Smooth muscle cell (in vitro differentiated cells): ENCODE results near the gene P2RY8. TPM values are rescaled to one million over a fixed set of nuclear protein-coding genes. Genes with fewer than 3 reads are reported as not detected.
A peak's percentile ranks its signal among the peaks of the same experiment; 100 is the strongest.

Experiments
- DNase-seq: peaks from one replicate; lab custom pipeline; 2025; ENCODE audit not compliant: unreplicated experiment; lab: John Stamatoyannopoulos, UW
- H2AFZ ChIP-seq: fragments of 200-600 bp; sonication (generic); 2 replicates; pipeline ENCODE4 v1.6.0; 2016; ENCODE audit warnings: antibody characterized with exemption, low read depth, mild to moderate bottlenecking
- H3F3A ChIP-seq: fragments of 200-600 bp; sonication (generic); 2 replicates; pipeline ENCODE4 v1.6.0; 2017; ENCODE audit warnings: antibody characterized with exemption, low read depth
- H3K27ac ChIP-seq: fragments of 200-600 bp; sonication (generic); 2 replicates; pipeline ENCODE4 v1.5.1; 2016; ENCODE audit warnings: low read depth, mild to moderate bottlenecking
- H3K27me3 ChIP-seq: fragments of 200-600 bp; sonication (generic); 2 replicates; pipeline ENCODE4 v1.6.1; 2016; ENCODE audit warnings: low read depth, mild to moderate bottlenecking
- H3K36me3 ChIP-seq: fragments of 200-600 bp; sonication (generic); 2 replicates; pipeline ENCODE4 v1.5.1; 2016; ENCODE audit warnings: low read depth
- H3K4me1 ChIP-seq: fragments of 200-600 bp; sonication (generic); 2 replicates; pipeline ENCODE4 v1.5.1; 2016; ENCODE audit warnings: low read depth
- H3K4me2 ChIP-seq: fragments of 200-600 bp; sonication (generic); 2 replicates; pipeline ENCODE4 v1.6.0; 2016; ENCODE audit warnings: mild to moderate bottlenecking
- H3K4me3 ChIP-seq: fragments of 200-600 bp; sonication (generic); 2 replicates; pipeline ENCODE4 v1.5.1; 2016; ENCODE audit warnings: mild to moderate bottlenecking
- H3K79me2 ChIP-seq: fragments of 200-600 bp; sonication (generic); 2 replicates; pipeline ENCODE4 v1.6.0; 2016; ENCODE audit warnings: low read depth, mild to moderate bottlenecking
- H3K9ac ChIP-seq: fragments of 200-600 bp; sonication (generic); 2 replicates; pipeline ENCODE4 v1.6.0; 2016; ENCODE audit warnings: low read depth
- H3K9me3 ChIP-seq: fragments of 200-600 bp; sonication (generic); replicated peaks from 2 replicates; pipeline ENCODE4 v1.5.1; 2016; ENCODE audit warnings: low read depth
- H4K20me1 ChIP-seq: fragments of 200-600 bp; sonication (generic); 2 replicates; pipeline ENCODE4 v1.6.0; 2016; ENCODE audit warnings: low read depth
- WGBS: methylation state at CpG from one replicate; pipeline ENCODE4 v1.1.7; 2016; ENCODE audit warnings: low lambda C conversion rate; 5-methylcytosine and 5-hydroxymethylcytosine counted together
- polyA plus RNA-seq: library from polyadenylated mRNA; unstranded; fragments of >200 nt; fragmentation: Nextera tagmentation; extraction: Ambion mirVana; gene quantifications from 2 replicates; pipeline ENCODE4 v1.2.1, GENCODE V29; 2016
- total RNA-seq: library from RNA; depleted of rRNA; stranded (reverse); fragments of >200 nt; gene quantifications from 2 replicates; pipeline ENCODE4 v1.2.3, GENCODE V29; 2014
- TF ChIP-seq, protein P1 (sequence below): fragments of 200-600 bp; sonication (generic); IDR thresholded peaks from 2 replicates; pipeline ENCODE4 v1.5.1; 2017; ENCODE audit warnings: borderline replicate concordance, mild to moderate bottlenecking, antibody characterized with exemption; ENCODE audit not compliant: insufficient read depth, poor library complexity, severe bottlenecking

P2RY8 gene, protein sequence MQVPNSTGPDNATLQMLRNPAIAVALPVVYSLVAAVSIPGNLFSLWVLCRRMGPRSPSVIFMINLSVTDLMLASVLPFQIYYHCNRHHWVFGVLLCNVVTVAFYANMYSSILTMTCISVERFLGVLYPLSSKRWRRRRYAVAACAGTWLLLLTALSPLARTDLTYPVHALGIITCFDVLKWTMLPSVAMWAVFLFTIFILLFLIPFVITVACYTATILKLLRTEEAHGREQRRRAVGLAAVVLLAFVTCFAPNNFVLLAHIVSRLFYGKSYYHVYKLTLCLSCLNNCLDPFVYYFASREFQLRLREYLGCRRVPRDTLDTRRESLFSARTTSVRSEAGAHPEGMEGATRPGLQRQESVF
- total RNA-seq (not detected in 2 replicates), polyA plus RNA-seq (0.04 TPM in 1 of 2 replicates, not detected in the other)

DNA sequence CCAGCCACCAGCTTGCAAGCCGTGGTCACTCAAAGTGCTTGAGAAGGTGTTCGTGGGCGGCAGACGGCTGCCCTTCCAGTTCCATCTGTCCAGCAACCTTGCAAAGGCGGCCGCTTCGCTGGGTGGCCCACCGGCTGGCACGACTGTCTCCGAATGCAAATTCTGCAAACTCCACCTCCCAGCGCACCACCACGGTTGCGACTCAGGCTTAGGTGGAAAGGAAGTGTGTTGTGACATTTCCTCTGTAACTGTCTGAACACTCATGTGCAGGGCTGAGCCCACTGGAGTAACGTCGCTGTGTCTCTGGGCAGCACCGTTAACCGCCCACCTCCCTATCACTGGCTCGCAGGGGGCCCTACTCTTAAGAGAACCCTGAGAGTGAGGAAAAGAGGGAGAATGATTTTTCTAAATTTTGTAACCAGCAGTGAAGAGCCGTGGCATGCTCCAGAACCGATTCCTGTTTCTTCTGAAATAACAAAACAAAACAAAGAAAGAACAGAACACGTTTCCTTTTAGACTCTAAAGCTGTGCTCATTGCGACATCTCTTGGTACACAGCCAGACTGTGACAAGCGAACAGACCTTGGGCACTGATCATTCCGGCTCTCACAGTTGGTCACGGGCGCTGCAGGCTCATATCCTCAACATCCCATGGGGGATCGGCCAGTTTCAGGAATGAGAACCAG lies at the start of gene P2RY8:
Gene P2RY8, minus strand, starts transcription at position 155 of the 685 bp plus-strand sequence. CDS start 70,627 bp downstream, outside the sequence.
- H3K4me3 ChIP-seq, result no peak within 1 kb of the TSS
- 80% methylated on average over 27 of the region's 27 CpGs for WGBS
- H2AFZ ChIP-seq, result peak within 1 kb of the TSS; percentile 62
- no peak within 1 kb of the TSS for H3K4me2 ChIP-seq
- H3K79me2 ChIP-seq, result no peaks in the 10 kb centered on the region
- DNase-seq, result no peak
- no peak within 1 kb of the TSS for H3K9ac ChIP-seq
- no peaks in the 10 kb centered on the region for H4K20me1 ChIP-seq
- H3F3A ChIP-seq, result no peaks in the 10 kb centered on the region
- TF ChIP-seq, protein P1, sequence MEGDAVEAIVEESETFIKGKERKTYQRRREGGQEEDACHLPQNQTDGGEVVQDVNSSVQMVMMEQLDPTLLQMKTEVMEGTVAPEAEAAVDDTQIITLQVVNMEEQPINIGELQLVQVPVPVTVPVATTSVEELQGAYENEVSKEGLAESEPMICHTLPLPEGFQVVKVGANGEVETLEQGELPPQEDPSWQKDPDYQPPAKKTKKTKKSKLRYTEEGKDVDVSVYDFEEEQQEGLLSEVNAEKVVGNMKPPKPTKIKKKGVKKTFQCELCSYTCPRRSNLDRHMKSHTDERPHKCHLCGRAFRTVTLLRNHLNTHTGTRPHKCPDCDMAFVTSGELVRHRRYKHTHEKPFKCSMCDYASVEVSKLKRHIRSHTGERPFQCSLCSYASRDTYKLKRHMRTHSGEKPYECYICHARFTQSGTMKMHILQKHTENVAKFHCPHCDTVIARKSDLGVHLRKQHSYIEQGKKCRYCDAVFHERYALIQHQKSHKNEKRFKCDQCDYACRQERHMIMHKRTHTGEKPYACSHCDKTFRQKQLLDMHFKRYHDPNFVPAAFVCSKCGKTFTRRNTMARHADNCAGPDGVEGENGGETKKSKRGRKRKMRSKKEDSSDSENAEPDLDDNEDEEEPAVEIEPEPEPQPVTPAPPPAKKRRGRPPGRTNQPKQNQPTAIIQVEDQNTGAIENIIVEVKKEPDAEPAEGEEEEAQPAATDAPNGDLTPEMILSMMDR, result no peak
- no peak within 1 kb of the TSS for H3K27ac ChIP-seq
- no peaks in the 10 kb centered on the region for H3K27me3 ChIP-seq
- no peaks in the 10 kb centered on the region for H3K4me1 ChIP-seq
- no peaks in the 10 kb centered on the region for H3K9me3 ChIP-seq
- no peaks in the 10 kb centered on the region for H3K36me3 ChIP-seq

DNA sequence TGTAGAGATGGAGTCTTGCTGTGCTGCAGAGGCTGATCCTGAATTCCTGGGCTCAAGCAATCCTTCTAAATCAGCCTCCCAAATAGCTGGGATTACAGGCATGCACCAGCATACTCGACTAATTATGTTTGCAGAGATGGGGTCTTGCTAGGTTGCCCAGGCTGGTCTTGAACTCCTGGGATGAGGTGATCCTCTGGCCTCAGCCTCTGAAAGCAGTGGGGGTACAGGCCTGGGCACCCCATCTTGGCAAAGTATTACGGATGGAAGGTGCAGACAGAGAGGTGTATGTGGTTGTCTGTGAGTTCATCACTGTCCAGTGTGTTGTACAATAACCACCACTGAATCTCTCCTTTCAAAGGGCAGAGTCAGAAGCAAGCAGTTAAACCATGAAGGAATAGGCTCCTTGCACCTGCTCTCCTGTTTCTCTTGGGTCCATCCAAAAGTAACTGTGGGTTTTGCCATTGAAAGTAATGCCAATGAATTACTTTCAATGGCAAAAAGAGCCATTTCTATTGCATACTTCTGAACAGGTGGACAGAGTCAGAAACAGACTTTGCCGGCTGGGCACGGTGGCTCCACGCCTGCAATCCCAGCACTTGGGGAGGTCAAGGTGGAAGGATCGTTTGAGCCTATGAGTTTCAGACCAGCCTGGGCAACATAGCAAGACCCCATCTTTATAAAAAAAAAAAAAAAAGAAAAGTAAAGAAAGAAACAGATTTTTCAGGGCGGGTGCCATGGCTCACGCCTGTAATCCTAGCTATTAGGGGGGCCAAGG lies 47.4 kb upstream of the P2RY8 start:
- Histone ChIP-seq H3K27me3 (no peaks in the 10 kb centered on the region), H4K20me1 (no peaks in the 10 kb centered on the region), H3K4me3 (no peak overlapping the region), H3K27ac (no peak overlapping the region), H3K4me1 (no peaks in the 10 kb centered on the region), H3K36me3 (no peaks in the 10 kb centered on the region), H3K4me2 (no peak overlapping the region), H3F3A (peaks cover 5% of the 10 kb centered on the region), H2AFZ (no peak overlapping the region), H3K9ac (no peak overlapping the region), H3K79me2 (no peaks in the 10 kb centered on the region), H3K9me3 (no peaks in the 10 kb centered on the region)
- 90% methylated on average over 8 of the region's 8 CpGs for WGBS
- no peak for DNase-seq
- TF ChIP-seq, protein P1, result no peak

DNA sequence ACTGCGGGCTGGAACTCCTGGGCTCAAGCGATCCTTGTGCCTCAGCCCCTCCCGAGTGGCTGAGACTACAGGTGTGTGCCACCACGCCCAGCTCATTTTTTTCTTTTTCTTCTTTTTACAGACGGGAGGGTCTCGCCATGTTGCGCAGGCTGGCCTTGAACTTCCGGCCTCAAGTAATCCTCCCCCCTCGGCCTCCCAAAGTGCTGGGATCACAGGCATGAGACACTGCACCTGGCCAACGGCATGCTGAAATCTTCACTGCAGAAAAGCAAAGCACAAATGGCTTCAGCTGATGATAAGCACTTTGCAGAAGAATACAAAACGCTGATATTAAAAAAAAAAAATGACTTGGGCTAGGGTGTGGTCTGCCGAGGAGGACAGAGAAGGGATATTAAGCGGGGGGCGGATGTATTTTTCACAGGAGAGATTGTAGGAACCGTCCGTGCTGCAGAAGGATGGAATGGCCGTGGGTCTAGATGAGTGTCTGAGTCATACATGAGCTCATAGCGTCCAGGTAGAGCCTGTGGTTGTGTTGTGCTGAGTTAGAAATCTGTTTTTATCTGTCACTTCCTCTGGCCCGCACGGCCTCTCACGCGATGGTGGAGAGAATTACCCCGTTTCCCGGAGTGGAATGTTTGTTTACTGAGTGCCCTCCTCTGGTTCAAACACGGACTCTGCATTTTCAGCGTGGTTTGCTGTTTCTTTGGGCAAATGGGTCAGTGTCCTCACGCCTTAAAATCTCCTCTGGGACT lies 45.9 kb upstream of the P2RY8 start:
- Histone ChIP-seq H3K36me3 (no peaks in the 10 kb centered on the region), H4K20me1 (no peaks in the 10 kb centered on the region), H3K27ac (peak overlapping the region; percentile 44), H3K4me2 (no peak overlapping the region), H3K9ac (no peak overlapping the region), H3K9me3 (no peaks in the 10 kb centered on the region), H2AFZ (peak overlapping the region; percentile 31), H3K4me1 (no peaks in the 10 kb centered on the region), H3K27me3 (no peaks in the 10 kb centered on the region), H3F3A (peaks cover 5% of the 10 kb centered on the region), H3K4me3 (no peak overlapping the region), H3K79me2 (no peaks in the 10 kb centered on the region)
- no peak for DNase-seq
- TF ChIP-seq, protein P1, result no peak
- WGBS, result 74% methylated on average over 24 of the region's 27 CpGs
